Neuronal stem cell (in vitro differentiated cells): ENCODE measurements around the gene EPB41L4B.

ENCODE experiments used
- DNase-seq: peaks from one replicate; pipeline ENCODE4 v3.0.0-alpha.2; 2013; ENCODE audit warnings: low spot score
- H2AFZ ChIP-seq: one replicate; pipeline ENCODE4 v1.6.1; 2013; ENCODE audit warnings: mild to moderate bottlenecking, low read length, inconsistent platforms
- H2AK5ac ChIP-seq: 2 replicates; pipeline ENCODE4 v1.6.1; 2013; ENCODE audit warnings: low read depth, mild to moderate bottlenecking, inconsistent platforms, low read length, moderate library complexity, mixed read lengths
- H2BK120ac ChIP-seq: 2 replicates; pipeline ENCODE4 v1.6.1; 2013; ENCODE audit warnings: low read depth, mild to moderate bottlenecking, inconsistent platforms, low read length, moderate library complexity, mixed read lengths
- H2BK12ac ChIP-seq: one replicate; pipeline ENCODE4 v1.6.1; 2013; ENCODE audit warnings: low read length, inconsistent platforms
- H2BK15ac ChIP-seq: 2 replicates; pipeline ENCODE4 v1.6.1; 2013; ENCODE audit warnings: mild to moderate bottlenecking, low read length, inconsistent platforms, mixed read lengths
- H2BK5ac ChIP-seq: one replicate; pipeline ENCODE4 v1.6.1; 2013; ENCODE audit warnings: inconsistent platforms, mild to moderate bottlenecking, low read length, moderate library complexity
- H3K14ac ChIP-seq: one replicate; pipeline ENCODE4 v1.6.1; 2013; ENCODE audit warnings: low read length, inconsistent platforms
- H3K18ac ChIP-seq: 2 replicates; pipeline ENCODE4 v1.6.1; 2013; ENCODE audit warnings: low read length, inconsistent platforms
- H3K23ac ChIP-seq: 2 replicates; pipeline ENCODE4 v1.6.1; 2013; ENCODE audit warnings: low read depth, mild to moderate bottlenecking, mixed read lengths, low read length, inconsistent platforms; ENCODE audit not compliant: poor library complexity
- H3K27ac ChIP-seq: replicated peaks from 3 replicates; pipeline ENCODE4 v1.5.1; 2013; ENCODE audit warnings: low read length, inconsistent platforms
- H3K27me3 ChIP-seq, 3 experiments: 2 replicates each; pipeline ENCODE4 v1.6.1; 2013; ENCODE audit warnings: low read length in 3 of 3, mild to moderate bottlenecking in 2 of 3, inconsistent platforms in 1 of 3, low read depth in 1 of 3, mixed read lengths in 1 of 3, moderate library complexity in 1 of 3; ENCODE audit not compliant: control insufficient read depth in 3 of 3, insufficient read depth in 3 of 3
- H3K36me3 ChIP-seq, 2 donors: replicated peaks in 1 of 2; 2 replicates each; pipeline ENCODE4 v1.6.1; 2013; ENCODE audit warnings: low read length in 2 of 2; ENCODE audit not compliant: control insufficient read depth in 2 of 2, insufficient read depth in 2 of 2
- H3K4ac ChIP-seq: 2 replicates; pipeline ENCODE4 v1.6.1; 2013; ENCODE audit warnings: inconsistent platforms, mild to moderate bottlenecking, low read length, moderate library complexity
- H3K4me1 ChIP-seq, 2 donors: 1 replicate in 1 of 2; 2 replicates in 1 of 2; pipeline ENCODE4 v1.6.1; 2013; ENCODE audit warnings: low read length in 2 of 2, low read depth in 1 of 2; ENCODE audit not compliant: control insufficient read depth in 2 of 2, insufficient read depth in 1 of 2
- H3K4me2 ChIP-seq: one replicate; pipeline ENCODE4 v1.6.1; 2013; ENCODE audit warnings: mild to moderate bottlenecking, low read length, inconsistent platforms; ENCODE audit not compliant: insufficient read depth, poor library complexity, severe bottlenecking
- H3K4me3 ChIP-seq, 2 donors: 2 replicates each; pipeline ENCODE4 v1.5.1; 2013; ENCODE audit warnings: low read length in 2 of 2, mild to moderate bottlenecking in 2 of 2, inconsistent platforms in 1 of 2, moderate library complexity in 1 of 2
- H3K79me1 ChIP-seq: one replicate; pipeline ENCODE4 v1.6.1; 2013; ENCODE audit warnings: low read depth, mild to moderate bottlenecking, inconsistent platforms, low read length, moderate library complexity
- H3K9ac ChIP-seq: one replicate; pipeline ENCODE4 v1.6.1; 2013; ENCODE audit warnings: mild to moderate bottlenecking, low read depth, low read length, inconsistent platforms; ENCODE audit not compliant: poor library complexity
- H3K9me3 ChIP-seq, 2 donors: replicated peaks in 1 of 2; 2 replicates each; pipeline versions ENCODE3 to v1.6.1; 2013; ENCODE audit warnings: low read length in 2 of 2, mild to moderate bottlenecking in 2 of 2, inconsistent platforms in 1 of 2, low read depth in 1 of 2, mixed read lengths in 1 of 2, moderate library complexity in 1 of 2; ENCODE audit not compliant: control insufficient read depth in 2 of 2, insufficient read depth in 1 of 2
- H4K8ac ChIP-seq: one replicate; pipeline ENCODE4 v1.6.1; 2013; ENCODE audit warnings: low read depth, mild to moderate bottlenecking, inconsistent platforms, low read length, moderate library complexity
- H4K91ac ChIP-seq: one replicate; pipeline ENCODE4 v1.6.1; 2013; ENCODE audit warnings: low read length, low read depth, mild to moderate bottlenecking, inconsistent platforms; ENCODE audit not compliant: poor library complexity
- WGBS, 2 donors: extraction: QIAGEN DNeasy Blood & Tissue Kit; methylation state at CpG; one replicate each; pipeline ENCODE4 v1.1.7; 2013; ENCODE audit warnings: missing lambda C conversion rate in 2 of 2, mixed read lengths in 1 of 2; ENCODE audit not compliant: insufficient read length in 2 of 2, insufficient replicate concordance in 1 of 2; ENCODE audit errors: extremely low coverage in 2 of 2; 5-methylcytosine and 5-hydroxymethylcytosine counted together

EPB41L4B gene

GRCh38 chr9:109311731-109312130 is 9.1 kb downstream of the EPB41L4B start:
- DNase-seq, result no peak
- WGBS, 2 donors, result no CpG with 5 or more reads among the region's 7 CpGs
- H2BK12ac ChIP-seq, result no peak overlapping the region

DNA sequence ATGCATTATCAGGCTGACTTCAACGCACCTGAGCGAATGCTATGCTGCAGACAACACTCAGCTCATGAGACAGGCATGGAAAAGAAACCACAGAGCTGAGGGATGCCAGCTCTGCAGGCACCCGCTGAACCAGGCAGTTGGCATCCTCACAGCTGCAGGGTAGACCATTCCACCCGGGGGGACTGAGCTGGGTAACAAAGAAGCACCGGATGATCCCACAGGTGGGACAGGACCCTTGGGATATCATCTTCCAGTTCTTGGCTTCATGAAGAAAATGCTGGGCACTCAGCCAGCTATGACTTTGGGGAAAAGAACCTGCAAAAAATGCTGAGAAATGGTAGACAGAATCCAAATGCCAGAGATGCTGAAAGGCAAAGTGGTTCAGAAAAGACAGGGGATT is 9.6 kb downstream of the EPB41L4B start:
- no peak overlapping the region for H3K23ac ChIP-seq
- no peak overlapping the region for H3K4me2 ChIP-seq
- no peak overlapping the region for H3K4me3 ChIP-seq
- no peak overlapping the region for H3K18ac ChIP-seq
- no peak overlapping the region for H2AK5ac ChIP-seq
- no peaks in the 10 kb centered on the region for H3K9me3 ChIP-seq
- H3K36me3 ChIP-seq, result no peaks in the 10 kb centered on the region
- H2AFZ ChIP-seq, result no peak overlapping the region
- H4K8ac ChIP-seq, result no peak overlapping the region
- H3K27me3 ChIP-seq, result peaks cover 0 to 12% (median 0%) of the 10 kb centered on the region in 3 experiments
- no CpG with 5 or more reads among the region's 5 CpGs for WGBS, 2 donors
- H3K27ac ChIP-seq, result no peak overlapping the region
- no peak overlapping the region for H3K9ac ChIP-seq
- DNase-seq, result no peak
- H3K14ac ChIP-seq, result no peak overlapping the region
- H2BK12ac ChIP-seq, result no peak overlapping the region
- H2BK120ac ChIP-seq, result no peak overlapping the region
- no peak overlapping the region for H2BK5ac ChIP-seq
- H2BK15ac ChIP-seq, result no peak overlapping the region
- no peak overlapping the region for H4K91ac ChIP-seq
- H3K4ac ChIP-seq, result no peak overlapping the region
- no peaks in the 10 kb centered on the region for H3K79me1 ChIP-seq
- H3K4me1 ChIP-seq, result peaks cover 3% of the 10 kb centered on the region in 2 donors

More at GRCh38 chr9:109311731-109312130, 9.1 kb downstream of the EPB41L4B start:
- H3K9ac ChIP-seq, result no peak overlapping the region
- H3K4me2 ChIP-seq, result no peak overlapping the region
- H2AK5ac ChIP-seq, result no peak overlapping the region
- no peaks in the 10 kb centered on the region for H3K79me1 ChIP-seq
- no peak overlapping the region for H3K4me3 ChIP-seq
- H3K4me1 ChIP-seq, result peaks cover 3% of the 10 kb centered on the region in 2 donors
- H2AFZ ChIP-seq, result no peak overlapping the region
- no peak overlapping the region for H3K18ac ChIP-seq
- H3K9me3 ChIP-seq, result no peaks in the 10 kb centered on the region
- no peak overlapping the region for H2BK15ac ChIP-seq
- no peak overlapping the region for H3K4ac ChIP-seq
- no peak overlapping the region for H3K14ac ChIP-seq
- H4K8ac ChIP-seq, result no peak overlapping the region
- H4K91ac ChIP-seq, result no peak overlapping the region
- H2BK5ac ChIP-seq, result no peak overlapping the region
- peaks cover 0 to 17% (median 0%) of the 10 kb centered on the region in 3 experiments for H3K27me3 ChIP-seq
- H3K36me3 ChIP-seq, result no peaks in the 10 kb centered on the region
- H2BK120ac ChIP-seq, result no peak overlapping the region
- no peak overlapping the region for H3K27ac ChIP-seq
- no peak overlapping the region for H3K23ac ChIP-seq

DNA sequence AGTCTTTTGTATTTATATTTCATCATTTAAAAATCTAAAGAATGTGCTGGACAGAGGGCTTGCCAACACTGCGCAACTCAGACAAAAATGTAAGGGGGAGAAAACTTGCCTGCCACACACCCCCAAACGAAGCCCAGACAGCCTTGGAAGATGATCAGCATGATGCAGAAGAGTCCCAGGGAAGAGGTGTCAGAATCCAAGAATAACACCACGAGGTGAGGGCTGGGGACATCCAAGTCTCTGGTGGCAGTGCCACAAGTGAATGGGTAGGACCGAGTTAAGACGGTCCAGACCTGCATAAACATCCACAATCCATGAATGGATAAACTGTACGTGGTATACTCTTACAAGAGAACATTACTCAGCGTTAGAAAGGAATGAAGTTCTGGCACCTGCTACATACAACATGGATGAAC is 10.4 kb downstream of the EPB41L4B start:
- Histone ChIP-seq H3K4me2 (no peak overlapping the region), H3K9me3 (no peaks in the 10 kb centered on the region), H4K8ac (no peak overlapping the region), H3K18ac (no peak overlapping the region), H3K14ac (no peak overlapping the region), H3K4ac (no peak overlapping the region), H3K27ac (no peak overlapping the region), H2AK5ac (no peak overlapping the region), H2BK5ac (no peak overlapping the region), H2BK12ac (no peak overlapping the region), H3K79me1 (no peaks in the 10 kb centered on the region), H3K4me1 (peaks cover 3% of the 10 kb centered on the region in 2 donors), H3K36me3 (no peaks in the 10 kb centered on the region), H2BK120ac (no peak overlapping the region), H4K91ac (no peak overlapping the region), H2AFZ (no peak overlapping the region), H3K27me3 (peaks cover 0 to 6% (median 0%) of the 10 kb centered on the region in 3 experiments), H2BK15ac (no peak overlapping the region), H3K23ac (no peak overlapping the region), H3K4me3 (no peak overlapping the region), H3K9ac (no peak overlapping the region)
- WGBS, 2 donors, result no CpG with 5 or more reads among the region's 7 CpGs
- DNase-seq, result no peak

GRCh38 chr9:109309282-109309681 is 11.6 kb downstream of the EPB41L4B start:
- H3K4me3 ChIP-seq, result no peak overlapping the region
- no peak for DNase-seq
- H4K8ac ChIP-seq, result no peak overlapping the region
- no peak overlapping the region for H2BK15ac ChIP-seq
- H3K18ac ChIP-seq, result no peak overlapping the region
- no CpG with 5 or more reads among the region's 6 CpGs for WGBS, 2 donors
- H3K23ac ChIP-seq, result no peak overlapping the region
- no peaks in the 10 kb centered on the region for H3K9me3 ChIP-seq
- no peak overlapping the region for H2AK5ac ChIP-seq
- no peak overlapping the region for H2BK12ac ChIP-seq
- no peaks in the 10 kb centered on the region for H3K79me1 ChIP-seq
- no peak overlapping the region for H3K4me2 ChIP-seq
- H2BK5ac ChIP-seq, result no peak overlapping the region
- no peak overlapping the region for H3K14ac ChIP-seq
- H4K91ac ChIP-seq, result no peak overlapping the region
- H3K27ac ChIP-seq, result no peak overlapping the region
- no peak overlapping the region for H3K9ac ChIP-seq
- H2BK120ac ChIP-seq, result no peak overlapping the region
- H3K27me3 ChIP-seq, result no peaks in the 10 kb centered on the region
- no peak overlapping the region for H3K4ac ChIP-seq
- peaks cover 3% of the 10 kb centered on the region in 2 donors for H3K4me1 ChIP-seq
- H3K36me3 ChIP-seq, result no peaks in the 10 kb centered on the region
- H2AFZ ChIP-seq, result no peak overlapping the region
